ENCODE results near the gene TMEM217.
A peak's percentile ranks its signal among the peaks of the same experiment; 100 is the strongest.

The TMEM217 gene

DNA sequence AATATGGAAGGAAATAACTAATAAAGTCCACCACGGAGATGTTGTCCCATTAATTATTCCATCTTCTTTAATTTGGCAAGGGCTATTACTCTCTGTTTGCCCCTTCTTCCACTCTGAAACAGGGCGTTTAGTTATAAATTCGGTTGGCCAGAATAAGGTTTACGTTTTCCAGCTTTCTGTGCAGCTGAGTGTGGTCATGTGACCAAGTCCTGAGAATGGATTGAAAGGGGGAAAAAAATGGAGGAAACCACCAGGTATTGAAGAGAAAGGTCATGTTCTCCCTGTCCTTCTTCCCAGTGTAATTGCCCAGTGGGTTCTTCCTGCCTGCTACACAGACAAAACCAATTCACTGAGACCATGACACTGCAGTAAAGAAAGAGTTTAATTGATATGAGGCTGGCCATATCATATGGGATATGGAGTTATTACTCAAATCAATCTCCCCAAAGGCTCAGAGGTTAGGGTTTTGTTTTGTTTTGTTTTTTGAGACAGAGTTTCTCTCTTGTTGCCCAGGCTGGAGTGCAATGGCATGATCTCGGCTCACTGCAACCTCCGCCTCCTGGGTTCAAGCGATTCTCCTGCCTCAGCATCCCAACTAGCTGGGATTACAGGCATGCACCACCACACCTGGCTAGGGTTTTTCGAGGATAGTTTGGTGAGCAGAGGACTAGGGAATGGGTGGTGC is 14.7 kb downstream of the TMEM217 start:
- DNase-seq = no peak

DNA sequence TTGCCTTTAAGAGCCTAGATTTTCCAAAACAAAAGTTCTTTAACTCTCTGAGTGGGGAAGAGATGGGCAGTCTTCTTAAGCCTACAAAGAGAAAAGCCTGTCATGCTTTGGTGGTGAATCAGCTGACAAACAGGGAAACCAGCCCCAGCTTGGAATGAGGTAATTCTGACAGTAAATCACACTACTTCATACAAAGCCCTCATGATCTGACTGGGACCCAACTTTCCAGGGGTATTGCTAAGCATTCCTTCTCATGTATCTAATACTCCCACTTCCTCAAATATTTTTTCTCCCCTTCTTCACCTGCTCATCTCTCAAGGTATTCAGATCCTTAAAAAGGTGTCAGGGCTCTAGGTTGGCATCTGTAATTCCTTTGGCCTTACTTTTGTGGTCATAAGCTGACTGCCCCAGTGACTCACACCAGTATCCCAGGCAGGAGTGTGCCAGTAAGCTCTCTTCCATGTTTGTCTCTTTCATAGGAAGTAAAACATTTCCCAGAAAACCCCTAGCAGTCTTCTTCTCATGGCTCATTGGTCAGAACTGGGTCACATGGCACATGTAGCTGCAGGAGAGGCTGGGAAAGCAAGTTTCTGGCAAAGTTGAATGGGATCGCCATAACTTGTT is 15.4 kb downstream of the TMEM217 start:
- peak; percentile 99 for DNase-seq

DNA sequence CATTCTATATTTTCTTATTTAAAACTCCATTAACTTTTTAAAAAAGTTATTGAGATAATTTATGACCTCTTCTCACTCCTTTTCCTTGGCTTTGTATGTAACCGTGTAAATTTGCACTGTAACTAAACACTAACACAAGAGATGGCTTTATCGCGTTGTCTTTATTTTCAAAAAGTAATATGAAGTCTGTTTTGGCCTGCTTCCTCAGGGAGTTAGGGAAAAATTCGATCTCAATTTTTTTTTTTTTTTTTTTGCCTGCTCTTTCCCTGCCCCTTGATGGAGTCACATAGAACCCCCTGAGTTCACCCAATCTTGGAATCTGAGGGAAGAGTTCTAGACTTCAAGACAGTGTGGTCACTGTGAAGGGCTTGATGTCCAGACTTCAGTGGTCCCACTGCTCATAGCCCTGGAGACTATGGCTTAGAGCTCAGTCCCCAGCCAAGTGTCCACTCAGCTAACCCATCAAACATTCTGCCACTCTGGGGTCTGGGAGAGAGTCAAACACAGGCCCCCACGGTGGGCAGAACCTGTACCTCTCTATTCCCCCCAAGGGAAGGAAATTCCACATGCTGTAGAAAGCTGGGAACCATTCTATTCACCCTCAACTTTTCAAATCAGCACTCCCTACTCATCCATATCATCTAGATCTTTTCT is 16.0 kb downstream of the TMEM217 start:
- no peak for DNase-seq

DNA sequence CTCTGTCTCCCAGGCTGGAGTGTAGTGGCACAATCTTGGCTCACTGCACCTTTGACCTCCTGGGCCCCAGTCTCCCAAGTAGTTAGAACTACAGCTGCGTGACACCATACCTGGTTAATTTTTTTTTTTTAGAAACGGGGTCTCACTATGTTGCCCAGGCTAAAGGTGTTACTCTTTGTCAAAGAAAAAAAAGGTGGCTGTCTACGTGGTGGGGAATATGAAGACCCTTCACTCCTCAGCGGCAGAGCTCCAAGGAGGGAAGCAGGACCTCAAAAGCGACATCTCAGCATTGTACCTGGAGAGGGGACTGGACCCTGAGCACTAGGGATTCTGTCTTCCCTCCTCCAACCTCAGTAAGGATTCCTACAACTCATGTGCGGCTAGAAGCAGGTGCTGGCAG is 16.8 kb downstream of the TMEM217 start:
- DNase-seq = no peak

DNA sequence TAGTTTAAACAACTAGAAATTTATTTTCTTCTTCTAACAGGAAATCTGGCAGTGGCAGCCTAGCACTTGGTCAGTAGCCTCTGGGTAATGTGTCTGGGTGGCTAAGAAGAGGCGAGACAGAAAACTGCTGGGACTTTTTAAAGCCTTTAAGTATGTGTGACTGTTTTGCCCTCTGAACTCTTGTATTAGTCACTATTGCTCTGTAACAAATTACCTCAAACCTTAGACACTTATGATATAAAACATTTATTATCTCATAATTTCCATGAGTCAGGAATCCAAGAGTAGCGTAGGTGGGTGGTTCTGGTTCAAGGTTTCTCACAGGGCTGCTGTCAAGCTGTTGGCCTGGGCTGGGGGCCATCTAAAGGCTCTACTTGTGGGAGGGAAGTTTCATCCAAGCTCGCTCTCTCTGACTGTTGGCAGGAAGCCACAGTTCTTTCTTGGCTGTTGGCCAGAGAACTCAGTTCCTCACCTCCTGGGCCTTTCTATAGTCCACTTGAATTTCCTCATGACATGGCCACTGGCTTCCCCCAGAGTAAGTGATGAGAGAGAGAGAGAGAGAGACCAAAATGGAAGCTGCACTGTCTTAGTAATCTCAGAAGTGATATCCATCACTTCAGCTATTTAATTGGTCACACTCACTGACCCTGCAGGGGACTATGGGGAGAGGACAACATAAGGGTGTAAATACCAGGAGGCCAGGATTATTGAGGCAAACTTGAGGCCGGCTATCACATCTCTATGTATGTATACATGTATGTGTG is 17.8 kb downstream of the TMEM217 start:
- peak; percentile 100 for DNase-seq

DNA sequence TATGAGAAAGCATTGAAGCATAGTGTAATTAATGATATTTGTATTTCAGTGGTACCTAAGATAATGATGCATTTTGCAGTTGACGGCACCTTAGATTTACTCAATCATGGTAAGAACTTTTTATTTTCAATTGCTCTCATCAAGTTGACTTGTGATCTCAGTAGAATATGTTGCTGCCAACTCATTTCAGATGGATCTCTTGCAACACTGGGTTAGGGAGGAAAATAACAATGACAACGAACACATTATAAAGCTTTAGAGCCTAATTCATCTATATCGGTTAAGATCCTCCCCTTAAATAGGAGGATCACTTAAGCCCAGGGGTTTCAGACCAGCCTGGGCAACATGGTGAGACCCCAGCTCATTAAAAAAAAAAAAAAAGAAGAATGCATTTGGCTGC is 18.4 kb downstream of the TMEM217 start:
- peak; percentile 52 for DNase-seq

DNA sequence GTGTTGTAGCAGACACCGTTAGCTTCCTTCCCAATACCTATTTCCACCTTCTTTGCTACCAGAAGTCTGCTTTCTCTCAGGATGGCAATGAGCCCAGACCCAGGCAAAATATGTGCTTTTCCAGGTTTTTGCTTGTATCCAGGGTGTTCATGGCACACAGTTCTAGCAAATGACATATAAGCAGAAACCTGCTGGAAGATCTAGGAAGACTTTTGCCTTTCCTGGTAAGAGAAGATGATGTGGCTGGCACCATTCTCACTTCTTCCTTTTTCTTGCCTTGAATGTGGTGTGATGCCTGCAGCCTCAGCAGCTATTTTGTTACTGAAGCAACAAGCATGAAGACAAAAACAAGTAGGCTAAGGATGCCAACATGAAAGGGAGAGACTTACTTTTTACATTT is 19.6 kb downstream of the TMEM217 start:
- no peak for DNase-seq

DNA sequence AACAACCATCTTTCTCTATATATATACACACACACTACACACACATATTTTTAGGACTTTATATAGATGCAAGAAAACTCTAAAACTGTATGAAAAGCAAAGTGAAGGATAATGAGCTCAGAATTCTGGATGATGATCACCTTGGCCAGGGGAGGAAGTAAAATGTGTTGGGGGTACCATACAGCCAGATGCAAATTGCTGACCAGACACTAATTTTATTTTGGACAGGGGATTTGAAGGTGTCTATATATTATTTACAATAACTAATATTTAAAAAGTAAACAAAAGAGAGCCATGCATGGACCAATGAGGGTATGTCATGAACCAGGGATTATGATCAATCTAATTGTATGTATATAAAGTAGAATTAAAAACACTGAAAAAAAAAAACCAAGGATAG is 20.2 kb downstream of the TMEM217 start:
- DNase-seq = no peak

DNA sequence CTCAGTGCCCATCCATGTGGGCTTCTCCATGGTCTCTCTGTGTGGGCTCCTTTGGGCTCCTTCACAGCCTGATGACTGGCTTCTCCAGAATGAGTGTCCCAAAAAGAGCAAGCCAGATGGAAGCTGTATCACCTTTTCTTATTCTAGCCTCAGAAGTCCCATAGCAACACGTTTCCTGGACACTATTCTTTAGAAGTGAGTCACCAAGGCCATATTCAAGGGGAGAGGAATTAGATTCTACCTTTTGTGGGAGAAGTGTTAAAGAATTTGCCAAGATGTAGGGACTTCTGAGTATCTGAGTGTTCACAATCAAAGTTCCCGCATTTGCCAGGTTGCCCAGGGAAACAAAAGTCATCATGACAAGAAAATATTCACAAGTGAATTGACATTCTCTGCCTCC is 21.0 kb downstream of the TMEM217 start:
- DNase-seq = no peak

DNA sequence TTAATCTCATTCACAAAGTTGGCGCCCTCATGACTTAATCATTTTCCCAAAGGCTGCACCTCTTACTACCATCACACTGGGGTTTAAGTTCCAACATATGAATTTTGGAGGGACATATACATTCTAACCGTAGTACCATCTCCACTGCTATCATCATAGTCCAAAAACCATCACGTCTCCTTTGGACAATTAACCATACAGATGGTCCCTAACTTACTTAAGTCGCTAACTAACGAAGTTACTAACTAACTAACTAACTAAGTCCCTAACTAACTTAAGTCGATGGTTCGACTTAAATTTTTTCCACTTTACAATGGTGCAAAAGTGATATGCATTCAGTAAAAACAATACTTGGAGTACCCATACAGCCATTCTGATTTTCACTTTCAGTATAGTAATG is 24.4 kb downstream of the TMEM217 start:
- DNase-seq = no peak

DNA sequence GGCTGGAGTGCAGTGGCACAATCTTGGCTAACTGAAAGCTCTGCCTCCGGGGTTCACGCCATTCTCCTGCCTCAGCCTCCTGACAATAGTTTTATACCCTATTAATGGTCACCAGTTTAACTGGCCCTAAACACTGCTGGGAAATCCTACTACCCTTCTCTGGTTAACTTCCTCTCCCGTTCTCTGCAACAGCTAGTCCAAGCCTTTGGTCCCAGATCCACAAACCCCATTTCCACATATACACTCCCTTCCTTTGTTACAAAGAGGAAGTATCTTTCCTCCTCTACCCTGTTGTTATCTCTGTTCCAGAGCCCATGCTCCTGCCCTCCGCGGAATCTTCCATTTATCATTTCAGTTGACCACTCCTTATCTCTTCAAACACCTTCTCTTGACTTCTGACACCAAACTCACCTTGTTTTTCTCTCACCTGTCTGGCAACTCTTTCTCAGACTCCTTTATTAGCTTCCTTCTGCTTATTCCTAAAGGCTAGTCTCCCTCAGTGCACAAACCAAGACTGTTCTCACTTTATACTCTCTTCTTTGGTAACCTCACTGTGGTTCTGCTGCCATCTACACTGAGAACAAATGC is 25.4 kb downstream of the TMEM217 start:
- DNase-seq = no peak

DNA sequence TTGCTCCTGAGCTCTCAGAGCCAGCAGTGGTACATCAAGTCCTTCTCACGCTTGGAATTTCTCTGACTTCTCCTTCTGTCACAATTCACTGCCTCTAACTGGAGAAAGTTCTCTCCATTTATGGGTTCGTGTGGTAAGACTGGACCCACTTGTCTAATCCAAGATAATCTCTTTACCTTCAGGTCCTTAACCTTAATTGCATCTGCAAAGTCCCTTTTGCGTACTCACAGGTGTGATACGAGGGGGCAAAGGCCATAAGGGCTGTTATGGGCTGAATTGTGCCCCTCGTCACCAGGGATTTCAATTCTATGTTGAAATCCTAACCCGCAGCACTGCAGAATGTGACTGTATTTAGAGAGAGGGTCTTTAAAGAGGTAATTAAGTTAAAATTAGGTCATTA is 27.8 kb downstream of the TMEM217 start:
- no peak for DNase-seq

DNA sequence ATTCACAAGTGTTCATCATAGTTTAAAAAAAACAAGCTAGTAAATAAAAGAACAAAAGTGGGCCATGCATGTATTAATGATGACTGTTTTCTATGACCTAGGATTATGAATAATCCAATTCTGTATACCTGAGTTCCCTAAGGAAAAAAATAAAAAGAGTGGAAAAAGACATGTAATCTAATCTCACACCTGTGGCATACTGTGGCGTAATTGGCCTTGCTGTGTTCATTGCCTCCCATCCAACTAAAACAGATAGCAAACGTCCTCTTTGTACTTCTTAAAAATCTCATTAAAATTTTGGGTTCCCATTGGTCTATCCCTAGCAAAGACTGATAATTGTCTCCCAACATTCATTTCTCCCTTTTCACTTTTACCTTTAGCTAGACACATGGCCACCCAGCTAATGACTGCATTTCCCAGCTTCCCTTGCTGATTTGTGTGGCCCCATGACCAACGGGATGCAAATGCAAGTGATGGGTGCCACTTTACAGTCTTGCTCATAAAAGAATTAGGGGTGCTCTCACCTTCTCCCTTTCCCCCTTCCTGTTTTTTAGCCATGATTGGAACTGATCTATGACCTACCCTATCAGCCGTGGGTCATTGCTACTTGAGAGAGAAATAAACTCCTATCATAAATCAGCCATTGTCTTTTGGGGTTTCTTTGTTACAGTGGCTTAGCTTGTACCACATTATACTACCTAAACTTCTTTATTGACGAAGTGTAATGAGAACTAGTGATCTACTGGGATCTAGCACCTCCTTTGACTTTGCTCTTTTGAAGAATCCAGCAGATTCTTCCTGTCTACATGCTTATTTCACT is 32.4 kb downstream of the TMEM217 start:
- DNase-seq = no peak

DNA sequence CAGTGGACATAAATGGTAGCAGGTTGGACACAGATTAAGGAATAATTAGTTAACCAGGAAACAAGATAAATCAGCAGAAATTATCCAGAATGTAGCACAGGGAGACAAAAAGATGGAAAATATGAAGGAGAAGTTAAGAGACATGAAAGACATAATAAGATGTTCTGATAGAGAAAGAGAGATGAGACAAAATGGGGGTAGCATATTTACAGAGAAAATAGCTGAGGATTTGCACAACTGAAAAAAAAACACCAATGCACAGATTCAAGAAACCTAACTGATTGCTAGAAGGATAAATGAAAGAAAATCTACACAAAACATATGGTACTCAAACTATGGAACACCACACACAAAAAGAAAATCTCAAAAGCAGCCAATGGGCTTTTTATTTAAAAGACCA is 35.0 kb downstream of the TMEM217 start:
- no peak for DNase-seq

DNA sequence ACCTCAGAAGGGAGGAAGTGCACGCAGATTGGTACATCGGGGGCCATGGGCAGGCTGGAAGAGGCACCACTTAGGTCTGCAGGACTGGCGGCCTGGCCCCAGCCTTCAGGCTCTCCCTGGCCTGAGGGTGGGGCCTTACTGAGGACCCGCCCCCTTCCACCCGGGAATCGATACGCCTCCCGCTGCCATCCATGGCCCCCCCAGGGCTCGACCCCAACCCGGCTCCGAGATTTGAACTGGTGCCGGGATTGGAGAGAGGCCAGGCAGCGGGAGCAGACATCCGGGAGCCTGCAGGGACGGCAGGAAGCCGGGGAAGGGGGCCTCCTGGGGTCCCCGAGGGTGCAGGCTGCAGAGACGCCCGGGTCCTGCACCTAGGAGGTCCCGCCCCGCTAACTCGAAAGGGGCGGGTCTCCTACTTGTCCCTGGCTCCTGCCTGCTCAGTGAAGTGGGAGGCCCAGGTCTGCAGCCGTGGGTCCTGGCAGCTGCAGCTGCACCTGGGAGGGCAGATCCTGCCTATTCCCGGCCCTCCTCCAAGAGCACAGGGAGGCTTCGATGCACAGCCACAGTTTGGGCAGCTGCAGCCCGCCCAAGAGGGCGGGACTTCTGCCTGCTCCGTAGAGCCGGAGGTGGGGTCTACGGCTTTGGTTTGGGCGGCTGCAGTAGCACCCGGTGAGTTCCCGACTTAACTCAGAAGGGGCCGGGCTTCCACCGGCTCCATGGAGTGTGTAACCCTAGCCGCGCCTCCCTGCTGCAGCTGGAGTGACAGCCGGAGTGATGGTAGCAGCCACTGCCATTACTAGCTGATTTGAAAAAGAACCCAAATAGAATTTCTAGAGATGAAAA is 35.6 kb downstream of the TMEM217 start:
- peak; percentile 79 for DNase-seq

DNA sequence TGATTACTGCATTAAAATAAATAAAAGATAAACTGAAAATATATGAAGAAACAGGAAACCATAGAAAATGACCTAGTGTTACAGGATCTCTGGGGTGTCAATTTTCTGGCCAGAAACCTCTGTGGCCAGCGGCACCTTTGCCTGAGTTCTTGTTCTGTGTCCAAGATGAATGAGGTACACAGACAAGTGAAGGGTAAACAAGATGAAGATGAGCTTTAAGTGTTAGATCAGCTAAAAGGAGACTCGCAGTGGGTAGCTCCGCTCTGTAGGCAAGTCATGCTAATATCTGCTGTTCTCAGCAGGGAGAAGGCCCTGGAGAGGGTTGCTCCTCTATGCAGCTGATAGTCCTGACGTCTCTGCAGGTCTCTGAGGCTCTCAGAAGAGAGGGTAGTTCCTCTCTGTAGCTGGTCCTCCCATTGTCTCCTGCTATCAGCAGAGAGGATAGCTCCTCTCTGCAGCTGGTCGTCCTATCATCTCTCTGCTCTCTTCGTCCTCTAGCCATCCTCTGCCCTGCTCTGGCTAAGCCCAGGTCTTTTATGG is 36.3 kb downstream of the TMEM217 start:
- DNase-seq = no peak

DNA sequence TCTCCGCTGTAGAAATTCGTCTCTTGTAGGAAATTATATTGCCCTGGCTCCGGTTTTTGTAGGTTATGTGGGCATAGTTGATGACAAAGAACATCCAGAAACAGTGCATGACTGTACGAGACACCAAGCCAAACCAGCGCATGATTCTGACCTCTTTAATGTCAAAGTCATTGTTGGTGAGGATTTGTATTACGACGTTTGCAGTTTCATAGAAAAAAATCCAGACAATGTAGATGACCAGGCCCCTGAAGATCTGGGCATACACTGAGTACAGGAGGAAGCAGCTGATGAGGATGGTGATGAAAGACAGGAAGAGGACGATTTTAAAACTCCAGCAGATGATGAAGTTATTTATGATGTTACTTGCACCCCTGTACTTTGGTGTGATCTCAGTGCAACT is 39.4 kb downstream of the TMEM217 start:
- DNase-seq = no peak

DNA sequence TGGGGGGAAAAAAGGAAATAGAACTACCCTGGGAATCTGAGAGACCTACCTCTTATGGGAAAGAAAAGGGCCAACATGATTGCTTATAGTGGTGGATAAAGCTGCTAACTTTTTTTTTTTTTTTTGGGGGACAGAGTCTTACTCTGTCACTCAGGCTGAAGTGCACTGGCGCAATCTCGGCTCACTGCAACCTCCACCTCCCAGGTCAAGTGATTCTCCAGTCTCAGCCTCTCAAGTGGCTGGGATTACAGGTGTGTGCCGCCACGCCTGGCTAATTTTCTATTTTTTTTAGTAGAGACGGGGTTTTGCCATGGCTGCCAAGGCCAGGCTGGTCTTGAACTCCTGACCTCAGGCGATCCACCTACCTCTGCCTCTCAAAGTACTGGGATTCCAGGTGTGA is 39.9 kb downstream of the TMEM217 start:
- no peak for DNase-seq

DNA sequence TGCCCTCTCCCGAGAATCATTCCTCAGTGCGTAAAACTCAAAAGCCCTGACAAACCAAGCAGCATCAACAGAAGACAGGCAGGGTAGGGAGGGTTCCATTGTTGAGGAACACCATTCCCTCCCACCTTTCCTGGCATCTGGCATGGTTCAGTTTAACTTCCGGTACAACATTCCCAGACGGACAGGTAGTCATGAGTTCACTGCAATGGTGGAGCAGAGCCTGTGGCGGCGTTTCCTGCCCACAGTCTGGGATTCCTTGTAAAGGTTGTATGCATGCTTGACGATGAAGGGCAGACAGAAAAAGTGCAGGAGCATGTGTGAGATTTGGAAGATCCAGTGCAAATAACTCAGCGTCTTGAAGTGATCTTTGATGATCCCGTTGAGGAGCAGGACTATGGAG is 45.7 kb downstream of the TMEM217 start:
- DNase-seq = no peak

DNA sequence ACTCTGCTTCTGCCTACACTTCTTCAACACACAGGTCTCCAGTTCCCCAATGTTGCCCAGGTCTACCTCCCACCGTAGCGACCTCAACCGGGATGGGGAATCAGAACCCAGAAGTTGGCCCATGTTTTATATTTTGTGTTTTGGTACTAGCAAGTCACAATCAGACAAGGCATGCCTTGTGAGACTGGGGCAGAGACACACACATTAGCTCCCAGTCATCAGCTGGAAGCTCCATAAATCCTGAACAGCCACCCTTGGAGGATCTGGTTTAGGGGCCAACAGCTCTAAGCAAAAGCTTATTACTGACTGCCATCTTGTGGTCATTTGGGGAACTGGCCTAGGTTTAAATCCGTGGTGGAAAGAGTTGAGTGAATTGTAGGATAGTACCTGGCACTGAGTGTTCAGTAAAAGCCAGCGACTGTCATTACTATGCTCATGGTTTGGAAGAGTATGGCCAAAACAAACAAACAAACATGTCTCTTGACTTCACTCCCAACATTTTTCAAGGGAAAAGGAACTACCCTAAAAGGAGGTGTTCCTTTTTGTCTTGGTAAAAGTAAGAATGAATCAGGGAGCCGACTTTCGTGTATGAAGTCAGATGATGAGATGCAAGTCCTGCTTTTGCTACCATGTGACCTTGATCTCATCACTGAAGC is 47.5 kb downstream of the TMEM217 start:
- peak; percentile 63 for DNase-seq
